HepG2 (cell line): ENCODE results near the gene EMC9. TPM values are rescaled to one million over a fixed set of nuclear protein-coding genes. Genes with fewer than 3 reads are reported as not detected.

Experiments used
- ASH2L ChIP-seq: fragments of 300-600, 200-600 bp; sonication (generic); IDR thresholded peaks from 2 replicates; pipeline ENCODE4 v1.7.0; 2017; ENCODE audit warnings: low read depth, mild to moderate bottlenecking, moderate library complexity, mixed read lengths, low read length; ENCODE audit not compliant: insufficient read length
- CREB1 ChIP-seq, 2 experiments: fragments of 450-650 bp in 1 of 2; IDR thresholded peaks; 2 replicates each; pipeline ENCODE4 v1.6.1; 2016 to 2017; ENCODE audit warnings: control low read depth in 1 of 2, mild to moderate bottlenecking in 1 of 2, missing compliant biosample characterization in 1 of 2, missing genetic modification characterization in 1 of 2
- ELF4 ChIP-seq: sonication (generic); formaldehyde crosslinking; IDR thresholded peaks from 2 replicates; pipeline ENCODE4 v1.5.0; 2020; ENCODE audit warnings: missing genetic modification reagents, mild to moderate bottlenecking, moderate library complexity, borderline replicate concordance
- GFI1 ChIP-seq: sonication (generic); formaldehyde crosslinking; IDR thresholded peaks from 2 replicates; pipeline ENCODE4 v1.5.0; 2020; ENCODE audit warnings: missing genetic modification reagents, mild to moderate bottlenecking, borderline replicate concordance
- GTF3A ChIP-seq: sonication (generic); formaldehyde crosslinking; conservative IDR thresholded peaks from 2 replicates; pipeline ENCODE4 v1.4.0; 2020; ENCODE audit warnings: mild to moderate bottlenecking, missing genetic modification reagents
- KDM2A ChIP-seq: sonication (generic); formaldehyde crosslinking; IDR thresholded peaks from 2 replicates; pipeline ENCODE4 v1.4.0; 2020; ENCODE audit warnings: low read depth, missing genetic modification reagents, borderline replicate concordance
- NR3C1 ChIP-seq: sonication (generic); formaldehyde crosslinking; IDR thresholded peaks from 2 replicates; pipeline ENCODE4 v1.4.0; 2020; ENCODE audit warnings: missing genetic modification reagents
- THAP11 ChIP-seq: IDR thresholded peaks from 2 replicates; pipeline ENCODE4 v1.6.1; 2016; ENCODE audit warnings: missing biosample characterization, missing genetic modification reagents
- ZNF101 ChIP-seq: sonication (generic); formaldehyde crosslinking; IDR thresholded peaks from 2 replicates; pipeline ENCODE4 v1.4.0; 2020; ENCODE audit warnings: mild to moderate bottlenecking, low read depth, missing genetic modification reagents, borderline replicate concordance
- ZNF430 ChIP-seq: sonication (generic); formaldehyde crosslinking; IDR thresholded peaks from 2 replicates; pipeline ENCODE4 v1.9.0; 2021; ENCODE audit warnings: mild to moderate bottlenecking, missing genetic modification reagents
- ZNF614 ChIP-seq: IDR thresholded peaks from 2 replicates; pipeline ENCODE4 v1.6.1; 2018; ENCODE audit warnings: missing biosample characterization, missing genetic modification reagents, inconsistent platforms, borderline replicate concordance
- ZNF747 ChIP-seq: sonication (generic); formaldehyde crosslinking; IDR thresholded peaks from 2 replicates; pipeline ENCODE4 v1.8.1; 2023; ENCODE audit warnings: missing genetic modification reagents, mild to moderate bottlenecking, borderline replicate concordance
- ZNF839 ChIP-seq: sonication (generic); formaldehyde crosslinking; IDR thresholded peaks from 2 replicates; pipeline ENCODE4 v1.4.0; 2020; ENCODE audit warnings: missing genetic modification reagents, mild to moderate bottlenecking, borderline replicate concordance
- polyA plus RNA-seq, 8 experiments: library from polyadenylated mRNA; depleted of rRNA in 3 of 8; stranded (reverse) in 7 of 8; unstranded in 1 of 8; fragments of >200 nt; fragmentation: Illumina TruSeq in 4 of 8; extraction: Trizol in 4 of 8; gene quantifications; 2 replicates each; pipeline versions ENCODE4 v1.2.1 to v1.2.3, GENCODE V29; 2011 to 2016; ENCODE audit warnings: low read depth in 4 of 8, missing spikeins in 1 of 8, mixed read lengths in 1 of 8; ENCODE audit not compliant: insufficient read depth in 1 of 8
- total RNA-seq, 5 experiments: library from RNA; depleted of rRNA; stranded (reverse); fragments of >200 nt; fragmentation: Illumina TruSeq; extraction: Trizol; gene quantifications; 2 replicates each; pipeline ENCODE4 v1.2.3, GENCODE V29; 2016; ENCODE audit warnings: low read depth in 1 of 5
- TF ChIP-seq, protein P1 (sequence below): IDR thresholded peaks from 2 replicates; pipeline ENCODE4 v1.4.0; 2020; ENCODE audit warnings: mild to moderate bottlenecking, missing genetic modification reagents
- TF ChIP-seq, protein P2 (sequence below): sonication (generic); formaldehyde crosslinking; IDR thresholded peaks from 2 replicates; pipeline ENCODE4 v1.8.0; 2022; ENCODE audit warnings: mild to moderate bottlenecking, missing genetic modification reagents; ENCODE audit not compliant: insufficient replicate concordance
- TF ChIP-seq, protein P3 (sequence below): sonication (generic); formaldehyde crosslinking; IDR thresholded peaks from 2 replicates; pipeline ENCODE4 v1.4.0; 2020; ENCODE audit warnings: mild to moderate bottlenecking, missing genetic modification reagents, borderline replicate concordance
- TF ChIP-seq, protein P4 (sequence below): fragments of 450-650 bp; IDR thresholded peaks from 2 replicates; pipeline ENCODE4 v1.6.1; 2017

The EMC9 gene
- total and polyA plus RNA-seq, 2 of the 13 experiments (the other 11 are each of a cell fraction or from before 2014, with no cell fraction given) = 60.5 to 78.7 TPM

DNA sequence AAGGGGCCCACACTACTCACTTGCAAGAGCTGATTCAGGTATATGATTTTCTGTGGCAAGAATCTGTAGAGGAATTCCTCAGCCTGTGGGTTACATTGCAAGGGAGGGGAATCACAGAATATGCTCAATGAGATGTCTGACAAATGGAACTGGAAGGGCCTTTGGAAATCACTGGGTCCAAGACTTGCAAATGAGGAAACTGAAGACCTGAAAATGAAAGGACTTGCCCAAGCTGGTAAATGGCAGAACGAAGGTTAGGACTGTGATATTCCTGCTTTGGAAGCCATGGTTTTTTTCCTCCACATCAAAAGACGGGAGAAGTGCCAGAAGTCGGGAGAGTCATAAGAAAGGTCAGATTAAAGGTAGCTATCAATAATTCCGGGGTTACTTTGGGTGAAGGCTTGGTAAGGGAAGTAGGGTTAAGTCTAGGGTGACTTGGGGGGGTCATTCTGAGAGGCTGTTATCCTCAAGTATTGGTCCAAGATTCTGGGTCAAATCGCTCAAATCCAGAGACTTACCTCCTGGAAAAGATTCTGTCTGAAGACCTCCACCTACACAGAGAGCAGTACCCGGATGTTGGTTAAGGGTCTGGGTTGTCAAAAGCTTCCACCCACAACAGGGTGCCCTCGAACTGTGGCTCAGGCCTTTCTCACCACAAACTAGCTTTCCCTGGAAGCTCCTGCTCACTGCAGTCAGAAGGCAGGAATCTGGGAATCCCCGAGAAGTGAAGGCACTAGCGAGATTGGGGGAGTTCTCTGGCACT is 4.5 kb upstream of the EMC9 start (continued):
- TF ChIP-seq, protein P1, sequence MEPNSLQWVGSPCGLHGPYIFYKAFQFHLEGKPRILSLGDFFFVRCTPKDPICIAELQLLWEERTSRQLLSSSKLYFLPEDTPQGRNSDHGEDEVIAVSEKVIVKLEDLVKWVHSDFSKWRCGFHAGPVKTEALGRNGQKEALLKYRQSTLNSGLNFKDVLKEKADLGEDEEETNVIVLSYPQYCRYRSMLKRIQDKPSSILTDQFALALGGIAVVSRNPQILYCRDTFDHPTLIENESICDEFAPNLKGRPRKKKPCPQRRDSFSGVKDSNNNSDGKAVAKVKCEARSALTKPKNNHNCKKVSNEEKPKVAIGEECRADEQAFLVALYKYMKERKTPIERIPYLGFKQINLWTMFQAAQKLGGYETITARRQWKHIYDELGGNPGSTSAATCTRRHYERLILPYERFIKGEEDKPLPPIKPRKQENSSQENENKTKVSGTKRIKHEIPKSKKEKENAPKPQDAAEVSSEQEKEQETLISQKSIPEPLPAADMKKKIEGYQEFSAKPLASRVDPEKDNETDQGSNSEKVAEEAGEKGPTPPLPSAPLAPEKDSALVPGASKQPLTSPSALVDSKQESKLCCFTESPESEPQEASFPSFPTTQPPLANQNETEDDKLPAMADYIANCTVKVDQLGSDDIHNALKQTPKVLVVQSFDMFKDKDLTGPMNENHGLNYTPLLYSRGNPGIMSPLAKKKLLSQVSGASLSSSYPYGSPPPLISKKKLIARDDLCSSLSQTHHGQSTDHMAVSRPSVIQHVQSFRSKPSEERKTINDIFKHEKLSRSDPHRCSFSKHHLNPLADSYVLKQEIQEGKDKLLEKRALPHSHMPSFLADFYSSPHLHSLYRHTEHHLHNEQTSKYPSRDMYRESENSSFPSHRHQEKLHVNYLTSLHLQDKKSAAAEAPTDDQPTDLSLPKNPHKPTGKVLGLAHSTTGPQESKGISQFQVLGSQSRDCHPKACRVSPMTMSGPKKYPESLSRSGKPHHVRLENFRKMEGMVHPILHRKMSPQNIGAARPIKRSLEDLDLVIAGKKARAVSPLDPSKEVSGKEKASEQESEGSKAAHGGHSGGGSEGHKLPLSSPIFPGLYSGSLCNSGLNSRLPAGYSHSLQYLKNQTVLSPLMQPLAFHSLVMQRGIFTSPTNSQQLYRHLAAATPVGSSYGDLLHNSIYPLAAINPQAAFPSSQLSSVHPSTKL (CRISPR knock-in tag) = no peak
- TF ChIP-seq KDM2A (CRISPR knock-in tag) (no peak), NR3C1 (CRISPR knock-in tag) (no peak), ZNF101 (no peak), ELF4 (CRISPR knock-in tag) (no peak), ZNF839 (no peak), ZNF430 (no peak), THAP11 (no peak), ASH2L (no peak), GFI1 (CRISPR knock-in tag) (no peak), GTF3A (no peak), ZNF614 (CRISPR knock-in tag) (no peak), ZNF747 (no peak), CREB1 (IDR thresholded peaks at IDR 0.05) (no peak), CREB1 (CRISPR knock-in tag; IDR thresholded peaks at IDR 0.05) (no peak)
- TF ChIP-seq, protein P2, sequence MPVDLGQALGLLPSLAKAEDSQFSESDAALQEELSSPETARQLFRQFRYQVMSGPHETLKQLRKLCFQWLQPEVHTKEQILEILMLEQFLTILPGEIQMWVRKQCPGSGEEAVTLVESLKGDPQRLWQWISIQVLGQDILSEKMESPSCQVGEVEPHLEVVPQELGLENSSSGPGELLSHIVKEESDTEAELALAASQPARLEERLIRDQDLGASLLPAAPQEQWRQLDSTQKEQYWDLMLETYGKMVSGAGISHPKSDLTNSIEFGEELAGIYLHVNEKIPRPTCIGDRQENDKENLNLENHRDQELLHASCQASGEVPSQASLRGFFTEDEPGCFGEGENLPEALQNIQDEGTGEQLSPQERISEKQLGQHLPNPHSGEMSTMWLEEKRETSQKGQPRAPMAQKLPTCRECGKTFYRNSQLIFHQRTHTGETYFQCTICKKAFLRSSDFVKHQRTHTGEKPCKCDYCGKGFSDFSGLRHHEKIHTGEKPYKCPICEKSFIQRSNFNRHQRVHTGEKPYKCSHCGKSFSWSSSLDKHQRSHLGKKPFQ (CRISPR knock-in tag) = no peak
- TF ChIP-seq, protein P3, sequence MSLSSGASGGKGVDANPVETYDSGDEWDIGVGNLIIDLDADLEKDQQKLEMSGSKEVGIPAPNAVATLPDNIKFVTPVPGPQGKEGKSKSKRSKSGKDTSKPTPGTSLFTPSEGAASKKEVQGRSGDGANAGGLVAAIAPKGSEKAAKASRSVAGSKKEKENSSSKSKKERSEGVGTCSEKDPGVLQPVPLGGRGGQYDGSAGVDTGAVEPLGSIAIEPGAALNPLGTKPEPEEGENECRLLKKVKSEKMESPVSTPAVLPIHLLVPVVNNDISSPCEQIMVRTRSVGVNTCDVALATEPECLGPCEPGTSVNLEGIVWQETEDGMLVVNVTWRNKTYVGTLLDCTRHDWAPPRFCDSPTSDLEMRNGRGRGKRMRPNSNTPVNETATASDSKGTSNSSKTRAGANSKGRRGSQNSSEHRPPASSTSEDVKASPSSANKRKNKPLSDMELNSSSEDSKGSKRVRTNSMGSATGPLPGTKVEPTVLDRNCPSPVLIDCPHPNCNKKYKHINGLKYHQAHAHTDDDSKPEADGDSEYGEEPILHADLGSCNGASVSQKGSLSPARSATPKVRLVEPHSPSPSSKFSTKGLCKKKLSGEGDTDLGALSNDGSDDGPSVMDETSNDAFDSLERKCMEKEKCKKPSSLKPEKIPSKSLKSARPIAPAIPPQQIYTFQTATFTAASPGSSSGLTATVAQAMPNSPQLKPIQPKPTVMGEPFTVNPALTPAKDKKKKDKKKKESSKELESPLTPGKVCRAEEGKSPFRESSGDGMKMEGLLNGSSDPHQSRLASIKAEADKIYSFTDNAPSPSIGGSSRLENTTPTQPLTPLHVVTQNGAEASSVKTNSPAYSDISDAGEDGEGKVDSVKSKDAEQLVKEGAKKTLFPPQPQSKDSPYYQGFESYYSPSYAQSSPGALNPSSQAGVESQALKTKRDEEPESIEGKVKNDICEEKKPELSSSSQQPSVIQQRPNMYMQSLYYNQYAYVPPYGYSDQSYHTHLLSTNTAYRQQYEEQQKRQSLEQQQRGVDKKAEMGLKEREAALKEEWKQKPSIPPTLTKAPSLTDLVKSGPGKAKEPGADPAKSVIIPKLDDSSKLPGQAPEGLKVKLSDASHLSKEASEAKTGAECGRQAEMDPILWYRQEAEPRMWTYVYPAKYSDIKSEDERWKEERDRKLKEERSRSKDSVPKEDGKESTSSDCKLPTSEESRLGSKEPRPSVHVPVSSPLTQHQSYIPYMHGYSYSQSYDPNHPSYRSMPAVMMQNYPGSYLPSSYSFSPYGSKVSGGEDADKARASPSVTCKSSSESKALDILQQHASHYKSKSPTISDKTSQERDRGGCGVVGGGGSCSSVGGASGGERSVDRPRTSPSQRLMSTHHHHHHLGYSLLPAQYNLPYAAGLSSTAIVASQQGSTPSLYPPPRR = no peak
- TF ChIP-seq, protein P4, sequence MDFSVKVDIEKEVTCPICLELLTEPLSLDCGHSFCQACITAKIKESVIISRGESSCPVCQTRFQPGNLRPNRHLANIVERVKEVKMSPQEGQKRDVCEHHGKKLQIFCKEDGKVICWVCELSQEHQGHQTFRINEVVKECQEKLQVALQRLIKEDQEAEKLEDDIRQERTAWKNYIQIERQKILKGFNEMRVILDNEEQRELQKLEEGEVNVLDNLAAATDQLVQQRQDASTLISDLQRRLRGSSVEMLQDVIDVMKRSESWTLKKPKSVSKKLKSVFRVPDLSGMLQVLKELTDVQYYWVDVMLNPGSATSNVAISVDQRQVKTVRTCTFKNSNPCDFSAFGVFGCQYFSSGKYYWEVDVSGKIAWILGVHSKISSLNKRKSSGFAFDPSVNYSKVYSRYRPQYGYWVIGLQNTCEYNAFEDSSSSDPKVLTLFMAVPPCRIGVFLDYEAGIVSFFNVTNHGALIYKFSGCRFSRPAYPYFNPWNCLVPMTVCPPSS = no peak
